Measurements from ENCODE around the gene CREBBP.
A peak's percentile ranks its signal among the peaks of the same experiment; 100 is the strongest.

Gene CREBBP

GRCh38 chr16:3782566-3782965, 97.9 kb downstream of the CREBBP start:
- Histone ChIP-seq H3K9me3 (replicated peaks in 1 of 2; ENCODE audit: control insufficient read depth in 2 of 2, insufficient read depth in 1 of 2, low read depth in 1 of 2, low read length in 2 of 2) (no peaks in the 10 kb centered on the region), H3K27me3 (ENCODE audit: control insufficient read depth in 3 of 3, insufficient read depth in 3 of 3, low read depth in 1 of 3, low read length in 3 of 3) (no peaks in the 10 kb centered on the region), H2BK5ac (ENCODE audit: low read length) (no peak overlapping the region), H3K4me3 (ENCODE audit: low read length in 2 of 2) (no peak overlapping the region), H2BK15ac (ENCODE audit: low read length) (no peak overlapping the region), H3K4ac (ENCODE audit: low read length) (no peak overlapping the region), H4K91ac (ENCODE audit: low read depth, low read length, poor library complexity) (no peak overlapping the region), H2BK120ac (ENCODE audit: low read depth, low read length) (no peak overlapping the region), H3K14ac (ENCODE audit: low read length) (no peak overlapping the region), H2AFZ (ENCODE audit: low read length) (no peak overlapping the region), H3K9ac (ENCODE audit: low read depth, low read length, poor library complexity) (no peak overlapping the region), H3K36me3 (replicated peaks in 1 of 2; ENCODE audit: control insufficient read depth in 2 of 2, insufficient read depth in 2 of 2, low read length in 2 of 2) (peaks cover 38 to 95% of the 10 kb centered on the region in 2 donors), H4K8ac (ENCODE audit: low read depth, low read length) (no peak overlapping the region), H3K23ac (ENCODE audit: low read depth, low read length, poor library complexity) (no peak overlapping the region), H2BK12ac (ENCODE audit: low read length) (no peak overlapping the region), H3K4me1 (ENCODE audit: control insufficient read depth in 2 of 2, insufficient read depth in 1 of 2, low read depth in 1 of 2, low read length in 2 of 2) (no peaks in the 10 kb centered on the region), H3K27ac (replicated peaks; ENCODE audit: low read length) (no peak overlapping the region), H3K18ac (ENCODE audit: low read length) (no peak overlapping the region), H3K79me1 (ENCODE audit: low read depth, low read length) (peaks cover 6% of the 10 kb centered on the region), H2AK5ac (ENCODE audit: low read depth, low read length) (no peak overlapping the region), H3K4me2 (ENCODE audit: insufficient read depth, low read length, poor library complexity, severe bottlenecking) (no peak overlapping the region)
- no peak for DNase-seq (ENCODE audit: low spot score)
- WGBS, 2 donors (ENCODE audit: extremely low coverage in 2 of 2, insufficient read length in 2 of 2, insufficient replicate concordance in 1 of 2), result no CpG with 5 or more reads among the region's 7 CpGs

- no peak overlapping the region for H2AK5ac ChIP-seq (ENCODE audit: low read depth, low read length)
- no peak overlapping the region for H3K23ac ChIP-seq (ENCODE audit: low read depth, low read length, poor library complexity)
- H3K4me3 ChIP-seq (ENCODE audit: low read length in 2 of 2), result no peak overlapping the region
- peaks cover 3% of the 10 kb centered on the region for H3K79me1 ChIP-seq (ENCODE audit: low read depth, low read length)
- no peak overlapping the region for H3K4me2 ChIP-seq (ENCODE audit: insufficient read depth, low read length, poor library complexity, severe bottlenecking)
- no peaks in the 10 kb centered on the region for H3K27me3 ChIP-seq (ENCODE audit: control insufficient read depth in 3 of 3, insufficient read depth in 3 of 3, low read depth in 1 of 3, low read length in 3 of 3)
- H3K4me1 ChIP-seq (ENCODE audit: control insufficient read depth in 2 of 2, insufficient read depth in 1 of 2, low read depth in 1 of 2, low read length in 2 of 2), result no peaks in the 10 kb centered on the region
- no peak overlapping the region for H4K91ac ChIP-seq (ENCODE audit: low read depth, low read length, poor library complexity)
- H3K36me3 ChIP-seq (replicated peaks in 1 of 2; ENCODE audit: control insufficient read depth in 2 of 2, insufficient read depth in 2 of 2, low read length in 2 of 2), result peaks cover 40 to 93% of the 10 kb centered on the region in 2 donors
- H3K9me3 ChIP-seq (replicated peaks in 1 of 2; ENCODE audit: control insufficient read depth in 2 of 2, insufficient read depth in 1 of 2, low read depth in 1 of 2, low read length in 2 of 2), result no peaks in the 10 kb centered on the region
- no peak overlapping the region for H3K18ac ChIP-seq (ENCODE audit: low read length)
- H2AFZ ChIP-seq (ENCODE audit: low read length), result no peak overlapping the region
- no peak overlapping the region for H3K4ac ChIP-seq (ENCODE audit: low read length)
- no peak overlapping the region for H3K27ac ChIP-seq (replicated peaks; ENCODE audit: low read length)
- H3K9ac ChIP-seq (ENCODE audit: low read depth, low read length, poor library complexity), result no peak overlapping the region
- no peak overlapping the region for H2BK5ac ChIP-seq (ENCODE audit: low read length)
- H3K14ac ChIP-seq (ENCODE audit: low read length), result no peak overlapping the region
- H2BK12ac ChIP-seq (ENCODE audit: low read length), result no peak overlapping the region
- no peak for DNase-seq (ENCODE audit: low spot score)
- WGBS, 2 donors (ENCODE audit: extremely low coverage in 2 of 2, insufficient read length in 2 of 2, insufficient replicate concordance in 1 of 2), result no CpG with 5 or more reads among the region's 4 CpGs
- H2BK15ac ChIP-seq (ENCODE audit: low read length), result no peak overlapping the region
- no peak overlapping the region for H4K8ac ChIP-seq (ENCODE audit: low read depth, low read length)
- no peak overlapping the region for H2BK120ac ChIP-seq (ENCODE audit: low read depth, low read length)
Measured at GRCh38 chr16:3781421-3781820, 99.1 kb downstream of the CREBBP start.

- H2AFZ ChIP-seq (ENCODE audit: low read length), result no peak overlapping the region
- H3K36me3 ChIP-seq (replicated peaks in 1 of 2; ENCODE audit: control insufficient read depth in 2 of 2, insufficient read depth in 2 of 2, low read length in 2 of 2), result peaks cover 44 to 93% of the 10 kb centered on the region in 2 donors
- H2BK12ac ChIP-seq (ENCODE audit: low read length), result no peak overlapping the region
- H3K9ac ChIP-seq (ENCODE audit: low read depth, low read length, poor library complexity), result no peak overlapping the region
- no peaks in the 10 kb centered on the region for H3K27me3 ChIP-seq (ENCODE audit: control insufficient read depth in 3 of 3, insufficient read depth in 3 of 3, low read depth in 1 of 3, low read length in 3 of 3)
- H4K91ac ChIP-seq (ENCODE audit: low read depth, low read length, poor library complexity), result no peak overlapping the region
- H3K9me3 ChIP-seq (replicated peaks in 1 of 2; ENCODE audit: control insufficient read depth in 2 of 2, insufficient read depth in 1 of 2, low read depth in 1 of 2, low read length in 2 of 2), result no peaks in the 10 kb centered on the region
- no peak overlapping the region for H3K23ac ChIP-seq (ENCODE audit: low read depth, low read length, poor library complexity)
- no peak overlapping the region for H3K4ac ChIP-seq (ENCODE audit: low read length)
- no peaks in the 10 kb centered on the region for H3K4me1 ChIP-seq (ENCODE audit: control insufficient read depth in 2 of 2, insufficient read depth in 1 of 2, low read depth in 1 of 2, low read length in 2 of 2)
- H2BK5ac ChIP-seq (ENCODE audit: low read length), result no peak overlapping the region
- H3K14ac ChIP-seq (ENCODE audit: low read length), result no peak overlapping the region
- H4K8ac ChIP-seq (ENCODE audit: low read depth, low read length), result no peak overlapping the region
- H3K79me1 ChIP-seq (ENCODE audit: low read depth, low read length), result peaks cover 3% of the 10 kb centered on the region
- no peak for DNase-seq (ENCODE audit: low spot score)
- no peak overlapping the region for H2AK5ac ChIP-seq (ENCODE audit: low read depth, low read length)
- no peak overlapping the region for H3K4me2 ChIP-seq (ENCODE audit: insufficient read depth, low read length, poor library complexity, severe bottlenecking)
- H2BK120ac ChIP-seq (ENCODE audit: low read depth, low read length), result no peak overlapping the region
- H2BK15ac ChIP-seq (ENCODE audit: low read length), result no peak overlapping the region
- H3K4me3 ChIP-seq (ENCODE audit: low read length in 2 of 2), result no peak overlapping the region
- no CpG with 5 or more reads among the region's 6 CpGs for WGBS, 2 donors (ENCODE audit: extremely low coverage in 2 of 2, insufficient read length in 2 of 2, insufficient replicate concordance in 1 of 2)
- no peak overlapping the region for H3K18ac ChIP-seq (ENCODE audit: low read length)
- no peak overlapping the region for H3K27ac ChIP-seq (replicated peaks; ENCODE audit: low read length)
Measured at GRCh38 chr16:3780570-3780969, 99.9 kb downstream of the CREBBP start.

- H4K91ac ChIP-seq (ENCODE audit: low read depth, low read length, poor library complexity), result no peak overlapping the region
Measured at GRCh38 chr16:3776316-3776715, 104.2 kb downstream of the CREBBP start.

More at GRCh38 chr16:3776316-3776715, 104.2 kb downstream of the CREBBP start:
- Histone ChIP-seq H3K27me3 (ENCODE audit: control insufficient read depth in 3 of 3, insufficient read depth in 3 of 3, low read depth in 1 of 3, low read length in 3 of 3) (no peaks in the 10 kb centered on the region), H3K79me1 (ENCODE audit: low read depth, low read length) (peaks cover 3% of the 10 kb centered on the region), H2AFZ (ENCODE audit: low read length) (no peak overlapping the region), H3K27ac (replicated peaks; ENCODE audit: low read length) (no peak overlapping the region), H3K4me2 (ENCODE audit: insufficient read depth, low read length, poor library complexity, severe bottlenecking) (no peak overlapping the region), H3K23ac (ENCODE audit: low read depth, low read length, poor library complexity) (no peak overlapping the region), H3K14ac (ENCODE audit: low read length) (no peak overlapping the region), H3K4me3 (ENCODE audit: low read length in 2 of 2) (no peak overlapping the region), H3K9ac (ENCODE audit: low read depth, low read length, poor library complexity) (no peak overlapping the region), H2AK5ac (ENCODE audit: low read depth, low read length) (no peak overlapping the region), H2BK120ac (ENCODE audit: low read depth, low read length) (no peak overlapping the region), H2BK5ac (ENCODE audit: low read length) (no peak overlapping the region), H3K18ac (ENCODE audit: low read length) (no peak overlapping the region), H3K4me1 (ENCODE audit: control insufficient read depth in 2 of 2, insufficient read depth in 1 of 2, low read depth in 1 of 2, low read length in 2 of 2) (peaks cover 0 to 2% of the 10 kb centered on the region in 2 donors), H3K4ac (ENCODE audit: low read length) (no peak overlapping the region), H2BK15ac (ENCODE audit: low read length) (no peak overlapping the region), H4K8ac (ENCODE audit: low read depth, low read length) (peak overlapping the region; percentile 86), H3K9me3 (replicated peaks in 1 of 2; ENCODE audit: control insufficient read depth in 2 of 2, insufficient read depth in 1 of 2, low read depth in 1 of 2, low read length in 2 of 2) (no peaks in the 10 kb centered on the region), H3K36me3 (replicated peaks in 1 of 2; ENCODE audit: control insufficient read depth in 2 of 2, insufficient read depth in 2 of 2, low read length in 2 of 2) (peaks cover 44 to 93% of the 10 kb centered on the region in 2 donors), H2BK12ac (ENCODE audit: low read length) (no peak overlapping the region)
- no peak for DNase-seq (ENCODE audit: low spot score)
- WGBS, 2 donors (ENCODE audit: extremely low coverage in 2 of 2, insufficient read length in 2 of 2, insufficient replicate concordance in 1 of 2), result no CpG with 5 or more reads among the region's 4 CpGs

All from neuronal stem cell (in vitro differentiated cells).